Astrocyte of the spinal cord (primary cell): ENCODE results near the gene ZNF804B.
A peak's percentile ranks its signal among the peaks of the same experiment; 100 is the strongest.

Experiments used
- DNase-seq: peaks from one replicate; pipeline ENCODE4 v3.0.0; 2011; ENCODE audit warnings: low read depth, low spot score
- H3K4me3 ChIP-seq: 2 replicates; pipeline ENCODE4 v1.5.1; 2011; ENCODE audit warnings: low read depth, mild to moderate bottlenecking, low read length, moderate library complexity
- CTCF ChIP-seq: IDR thresholded peaks from 2 replicates; pipeline ENCODE4 v1.5.1; 2012; ENCODE audit warnings: low read depth, mild to moderate bottlenecking, low read length, inconsistent platforms
- in situ Hi-C: cut with HindIII; loops from 2 replicates; pipeline ENCODE4 v1.10.0; 2017; ENCODE audit warnings: low sequenced_read_pairs

ZNF804B gene

GRCh38 chr7:88787777-88788176 lies 28.3 kb downstream of the ZNF804B start:
- no peak for TF ChIP-seq CTCF
- in situ Hi-C loops = no loop called here
- H3K4me3 ChIP-seq = no peak overlapping the region
- no peak for DNase-seq

DNA sequence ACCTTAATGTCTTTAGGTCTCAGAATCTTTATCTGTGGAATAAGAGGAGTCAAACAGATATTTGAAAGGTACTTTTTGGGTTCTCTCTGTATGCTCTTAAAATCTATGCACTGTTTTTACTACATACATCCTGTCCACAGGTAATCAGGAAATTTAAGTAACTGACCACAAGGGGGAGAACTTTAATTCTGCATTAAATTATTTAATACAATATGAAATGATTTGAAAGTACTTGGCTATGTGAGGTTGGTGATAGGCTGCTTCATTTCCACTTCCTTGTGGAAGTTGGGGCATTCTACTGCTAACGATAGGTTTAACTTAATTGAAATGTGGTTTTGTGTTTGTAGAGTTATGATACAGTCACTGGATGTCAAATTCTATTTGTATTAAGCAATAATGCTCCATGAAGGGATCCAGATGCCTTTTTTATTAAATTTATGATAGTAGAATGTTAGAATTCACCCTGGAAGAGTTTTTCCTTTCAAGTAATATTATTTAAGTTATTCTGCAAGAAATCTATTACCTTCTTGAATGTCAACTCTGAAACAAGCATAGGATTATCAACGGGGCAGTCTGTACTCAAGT lies 30.1 kb downstream of the ZNF804B start:
- no peak overlapping the region for H3K4me3 ChIP-seq
- peak; percentile 26 for DNase-seq
- in situ Hi-C loops = no loop called here
- TF ChIP-seq CTCF = peak; percentile 38

DNA sequence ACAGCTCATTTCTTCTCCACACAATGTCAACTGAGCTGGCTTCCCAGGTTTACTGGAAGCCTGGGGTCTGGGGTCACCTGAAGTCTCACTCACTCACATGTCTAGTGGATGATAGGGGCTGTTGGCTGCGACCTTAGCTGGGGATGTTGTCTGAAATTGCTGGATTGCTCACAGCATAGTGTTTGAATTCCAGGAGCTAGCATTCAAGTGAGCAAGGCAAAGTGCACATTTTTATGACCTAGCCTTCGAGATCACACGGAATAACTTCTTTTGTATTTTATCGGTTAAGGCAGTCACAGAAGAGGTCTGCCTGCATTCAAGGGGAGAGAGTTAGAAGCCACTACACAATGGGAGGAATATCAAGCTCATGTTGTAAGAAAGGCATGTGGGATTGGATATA lies 32.4 kb downstream of the ZNF804B start:
- DNase-seq = no peak
- no peak for TF ChIP-seq CTCF
- no peak overlapping the region for H3K4me3 ChIP-seq
- in situ Hi-C loops = no loop called here

GRCh38 chr7:88792361-88792760 lies 32.9 kb downstream of the ZNF804B start:
- H3K4me3 ChIP-seq = no peak overlapping the region
- TF ChIP-seq CTCF = no peak
- in situ Hi-C loops = no loop called here
- DNase-seq = no peak

DNA sequence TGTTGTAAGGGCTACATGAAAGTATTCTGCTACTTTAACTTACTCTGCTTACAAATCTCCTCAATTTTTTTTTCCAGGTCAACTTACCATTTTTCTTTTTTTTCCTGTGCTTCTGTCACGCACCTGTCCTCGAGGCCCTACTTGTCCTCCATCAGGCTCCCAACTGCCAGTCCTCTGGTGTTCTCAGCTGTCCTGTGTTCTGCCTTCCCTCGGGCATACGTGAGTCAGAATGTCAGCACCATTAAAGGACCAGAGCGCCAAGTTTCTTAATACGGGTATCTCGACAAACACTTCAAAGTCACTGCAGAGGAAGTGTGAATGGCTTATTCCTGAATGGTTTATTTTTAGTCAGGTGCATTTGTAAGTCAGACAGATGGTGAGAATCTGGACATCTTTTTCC lies 36.1 kb downstream of the ZNF804B start, which contains the start of gene TEX47:
TSS of gene TEX47 (minus strand) at position 185 of the 400 bp plus-strand sequence. CDS start 795 bp downstream, outside the sequence.
- in situ Hi-C loops = no loop called here
- DNase-seq = no peak
- no peak for TF ChIP-seq CTCF
- H3K4me3 ChIP-seq = no peak within 1 kb of the TSS

GRCh38 chr7:88801046-88801445 lies 41.5 kb downstream of the ZNF804B start:
- in situ Hi-C loops = no loop called here
- H3K4me3 ChIP-seq = no peak overlapping the region
- DNase-seq = no peak
- TF ChIP-seq CTCF = no peak
